ENCODE measurements around the gene MAL.
"Not testable (repeated sequence)": the region's sequence is repeated elsewhere in the genome, so short reads cannot be mapped to it uniquely, and the experiment has no call there.

The MAL gene

DNA sequence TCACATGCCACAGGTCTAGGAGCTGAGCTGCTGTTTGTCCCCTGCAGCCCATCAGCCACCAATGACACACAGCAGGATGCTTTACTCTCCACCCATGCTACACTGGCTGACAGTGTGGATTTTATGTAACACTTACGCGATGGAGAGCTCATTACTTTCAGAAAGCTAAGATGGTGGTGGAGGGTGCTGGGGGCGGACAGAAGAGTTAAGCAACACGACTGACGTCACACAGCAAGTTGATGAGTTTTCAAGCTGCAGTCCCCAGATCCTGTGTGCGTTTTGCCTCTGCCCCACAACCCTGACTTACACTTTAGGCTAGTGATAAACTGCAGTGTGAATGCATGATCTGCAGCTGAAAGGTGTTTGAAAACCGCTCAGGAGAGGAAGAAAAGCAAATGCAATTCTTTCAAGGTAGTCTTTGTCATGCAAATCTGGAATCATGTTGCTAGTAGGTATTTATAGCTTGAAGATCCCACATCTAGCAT is 53.7 kb downstream of the MAL start:
- peaks cover 3% of the 10 kb centered on the region for H3K36me3 Mint-ChIP-seq (ENCODE audit: insufficient read depth)
- H3K27me3 Mint-ChIP-seq = peaks cover 0 to 27% of the 10 kb centered on the region in 2 donors
- no peak for ATAC-seq (replicated peaks)
- H3K9me3 Mint-ChIP-seq = no peaks in the 10 kb centered on the region
- peaks cover 7 to 12% of the 10 kb centered on the region in 2 donors for H3K4me1 Mint-ChIP-seq (ENCODE audit: low read depth in 2 of 2)
- no peak overlapping the region for H3K27ac Mint-ChIP-seq
- no peak overlapping the region for H3K4me3 Mint-ChIP-seq
- no peak for DNase-seq

DNA sequence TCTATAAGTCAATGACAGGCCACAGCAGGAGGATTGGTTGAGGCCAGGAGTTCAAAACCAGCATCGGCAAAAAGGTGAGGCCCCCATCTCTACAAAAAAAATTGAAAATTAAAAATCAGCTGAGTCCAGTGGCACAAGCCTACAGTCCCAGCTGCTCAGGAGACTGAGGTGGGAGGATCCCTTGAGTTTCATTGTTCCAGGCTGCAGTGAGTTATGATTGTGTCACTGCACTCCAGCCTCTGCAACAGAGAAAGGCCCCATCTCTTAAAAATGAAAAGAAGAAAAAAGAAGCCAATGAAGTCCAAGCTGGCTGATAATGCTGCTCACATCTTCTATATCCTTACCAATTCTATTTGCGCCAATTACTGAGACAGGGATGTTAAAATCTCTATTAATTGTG is 57.0 kb downstream of the MAL start:
- Mint-ChIP-seq H3K4me3 (no peak overlapping the region), H3K9me3 (no peaks in the 10 kb centered on the region), H3K4me1 (ENCODE audit: low read depth in 2 of 2) (peaks cover under 1 to 3% of the 10 kb centered on the region in 2 donors), H3K27ac (peak overlapping the region in 1 of 2 donors; percentile 60), H3K36me3 (ENCODE audit: insufficient read depth) (peaks cover 16% of the 10 kb centered on the region), H3K27me3 (peaks cover 0 to 9% of the 10 kb centered on the region in 2 donors)
- no peak for DNase-seq
- no peak for ATAC-seq (replicated peaks)

DNA sequence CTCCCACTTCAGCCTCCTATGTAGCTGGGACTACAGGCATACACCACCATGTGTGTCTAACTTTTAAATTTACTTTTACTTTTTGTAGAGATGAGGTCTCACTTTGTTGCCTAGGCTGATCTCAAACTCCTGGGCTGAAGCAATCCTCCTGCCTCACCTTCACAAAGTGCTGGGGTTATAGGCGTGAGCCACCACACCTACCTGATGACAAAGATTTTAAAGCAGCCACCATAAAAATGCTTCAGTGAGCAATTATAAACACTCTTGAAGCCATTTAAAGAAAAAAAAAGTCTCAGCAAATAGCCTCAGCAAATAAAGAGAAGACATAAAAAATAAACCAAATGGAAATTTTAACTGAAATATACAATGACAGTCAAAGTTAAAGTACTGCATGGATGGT is 60.5 kb downstream of the MAL start:
- Mint-ChIP-seq H3K36me3 (ENCODE audit: insufficient read depth) (peaks cover 47% of the 10 kb centered on the region), H3K4me3 (no peak overlapping the region), H3K27me3 (no peaks in the 10 kb centered on the region), H3K27ac (no peak overlapping the region), H3K9me3 (no peaks in the 10 kb centered on the region), H3K4me1 (ENCODE audit: low read depth in 2 of 2) (no peaks in the 10 kb centered on the region)
- ATAC-seq (replicated peaks) = no peak
- no peak for DNase-seq

DNA sequence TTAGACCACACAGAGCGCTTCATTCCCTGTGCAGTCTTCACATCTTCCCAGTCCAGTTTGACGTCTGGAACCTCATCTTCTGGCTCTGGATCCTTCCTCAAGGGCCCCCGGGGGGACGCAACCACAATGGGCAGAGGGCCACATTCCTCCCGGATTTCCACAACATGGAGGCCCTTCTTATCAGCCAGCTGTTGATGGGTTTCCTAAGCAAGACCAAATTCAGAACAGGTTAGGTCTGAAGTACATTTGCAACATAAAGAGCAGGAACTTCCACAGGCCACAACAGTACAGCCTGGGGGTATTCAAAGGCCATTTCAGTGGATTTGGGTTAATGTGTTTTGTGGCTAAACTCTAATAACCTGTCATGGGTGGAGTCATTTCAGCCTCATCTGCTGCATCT is 61.9 kb downstream of the MAL start:
- peaks cover 55% of the 10 kb centered on the region for H3K36me3 Mint-ChIP-seq (ENCODE audit: insufficient read depth)
- no peaks in the 10 kb centered on the region for H3K4me1 Mint-ChIP-seq (ENCODE audit: low read depth in 2 of 2)
- no peak overlapping the region for H3K4me3 Mint-ChIP-seq
- no peak overlapping the region for H3K27ac Mint-ChIP-seq
- DNase-seq (no peak), ATAC-seq (replicated peaks) (no peak)
- H3K9me3 Mint-ChIP-seq = no peaks in the 10 kb centered on the region
- H3K27me3 Mint-ChIP-seq = no peaks in the 10 kb centered on the region

DNA sequence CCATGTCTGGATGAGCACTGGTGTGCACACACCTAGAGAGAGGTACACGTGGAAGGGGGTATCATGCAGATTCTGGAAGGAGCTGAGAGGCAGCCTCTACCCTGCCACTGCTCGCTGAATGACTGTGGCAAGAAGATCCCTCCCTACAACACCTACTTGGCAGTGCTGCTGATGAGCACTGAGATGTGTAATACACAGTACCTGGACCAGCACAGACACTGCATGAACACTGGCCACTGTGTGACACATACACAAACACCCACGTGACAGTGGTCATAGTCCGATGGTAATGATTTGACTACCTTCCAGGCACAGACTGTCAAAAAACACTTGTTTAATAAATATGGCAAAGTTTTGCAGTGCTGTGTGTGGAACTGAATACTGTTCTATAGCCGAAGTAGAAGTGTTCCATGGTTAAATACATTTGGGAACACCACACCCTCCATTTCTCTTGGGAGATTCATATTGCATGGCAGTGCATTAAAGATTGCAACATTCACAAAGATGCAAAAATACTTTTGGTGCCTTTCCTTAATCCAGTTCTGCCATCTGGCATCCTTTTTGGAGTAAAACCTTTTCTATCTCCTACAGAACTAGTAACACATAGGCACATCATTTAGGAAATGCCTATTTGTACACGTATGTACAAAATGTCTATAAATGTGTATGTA is 66.5 kb downstream of the MAL start:
- ATAC-seq (replicated peaks) (no peak), DNase-seq (no peak)
- H3K27me3 Mint-ChIP-seq = no peaks in the 10 kb centered on the region
- H3K4me1 Mint-ChIP-seq (ENCODE audit: low read depth in 2 of 2) = peaks cover 11 to 24% of the 10 kb centered on the region in 2 donors
- no peak overlapping the region for H3K4me3 Mint-ChIP-seq
- H3K36me3 Mint-ChIP-seq (ENCODE audit: insufficient read depth) = peaks cover 60% of the 10 kb centered on the region
- H3K9me3 Mint-ChIP-seq = no peaks in the 10 kb centered on the region
- H3K27ac Mint-ChIP-seq = no peak overlapping the region

DNA sequence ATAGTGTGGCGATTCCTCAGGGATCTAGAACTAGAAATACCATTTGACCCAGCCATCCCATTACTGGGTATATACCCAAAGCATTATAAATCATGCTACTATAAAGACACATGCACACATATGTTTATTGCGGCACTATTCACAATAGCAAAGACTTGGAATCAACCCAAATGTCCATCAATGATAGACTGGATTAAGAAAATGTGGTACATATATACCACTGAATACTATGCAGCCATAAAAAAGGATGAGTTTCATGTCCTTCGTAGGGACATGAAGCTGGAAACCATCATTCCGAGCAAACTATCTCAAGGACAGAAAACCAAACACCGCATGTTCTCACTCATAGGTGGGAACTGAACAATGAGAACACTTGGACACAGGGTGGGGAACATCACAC is 72.8 kb downstream of the MAL start:
- not testable (repeated sequence) for H3K27ac Mint-ChIP-seq; DNase-seq; H3K27me3 Mint-ChIP-seq; H3K9me3 Mint-ChIP-seq; ATAC-seq (replicated peaks); H3K4me3 Mint-ChIP-seq
- Mint-ChIP-seq H3K36me3 (ENCODE audit: insufficient read depth) (peaks cover 68% of the 10 kb centered on the region), H3K4me1 (ENCODE audit: low read depth in 2 of 2) (peaks cover 14 to 26% of the 10 kb centered on the region in 2 donors)

DNA sequence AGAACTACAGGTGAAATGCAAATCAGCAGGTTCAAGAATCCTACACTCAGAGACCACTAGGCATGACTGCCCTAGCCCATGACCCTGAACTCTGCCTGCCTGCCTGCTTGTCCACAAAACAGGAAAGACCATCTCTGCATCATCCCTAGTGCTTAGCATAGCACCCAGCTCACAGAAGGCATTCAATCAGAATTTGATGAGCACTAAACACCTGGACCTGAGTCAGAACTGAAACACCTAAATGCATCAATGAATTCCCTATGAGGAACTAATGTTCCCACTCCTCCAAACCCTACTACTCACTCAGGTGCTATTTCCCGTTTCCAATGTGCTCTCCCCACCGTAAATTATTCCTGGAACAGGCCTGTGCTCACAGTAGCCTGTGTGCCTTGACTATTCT is 74.4 kb downstream of the MAL start:
- Mint-ChIP-seq H3K4me3 (no peak overlapping the region), H3K27me3 (no peaks in the 10 kb centered on the region), H3K4me1 (ENCODE audit: low read depth in 2 of 2) (peaks cover 14 to 20% of the 10 kb centered on the region in 2 donors), H3K9me3 (no peaks in the 10 kb centered on the region), H3K27ac (peak overlapping the region in 1 of 2 donors; percentile 15), H3K36me3 (ENCODE audit: insufficient read depth) (peaks cover 66% of the 10 kb centered on the region)
- DNase-seq (no peak), ATAC-seq (replicated peaks) (no peak)
